Epithelial cell of esophagus (primary cell): ENCODE measurements around the gene NGFR.
"Not testable (repeated sequence)": the region's sequence is repeated elsewhere in the genome, so short reads cannot be mapped to it uniquely, and the experiment has no call there.

Experiments
- DNase-seq: peaks from one replicate; pipeline ENCODE4 v3.0.0; 2010; ENCODE audit warnings: low read depth
- H3K4me3 ChIP-seq: 2 replicates; pipeline ENCODE4 v1.5.1; 2011; ENCODE audit warnings: mild to moderate bottlenecking, low read length, control low read depth
- CTCF ChIP-seq: IDR thresholded peaks from 2 replicates; pipeline ENCODE4 v1.5.1; 2011; ENCODE audit warnings: low read depth, mild to moderate bottlenecking, low read length, control low read depth, inconsistent platforms; ENCODE audit not compliant: insufficient read depth; ENCODE audit errors: missing control alignments

NGFR gene

GRCh38 chr17:49546546-49547535 lies 51.7 kb downstream of the NGFR start:
- DNase-seq = no peak
- TF ChIP-seq CTCF = no peak
- H3K4me3 ChIP-seq = no peak overlapping the region

GRCh38 chr17:49547566-49547965 lies 52.5 kb downstream of the NGFR start:
- DNase-seq = no peak
- no peak for TF ChIP-seq CTCF
- no peak overlapping the region for H3K4me3 ChIP-seq

- no peak overlapping the region for H3K4me3 ChIP-seq
- no peak for DNase-seq
- no peak for TF ChIP-seq CTCF
These were observed 53.0 kb downstream of the NGFR start for GRCh38 chr17:49548051-49548505.

GRCh38 chr17:49548506-49549310 lies 53.6 kb downstream of the NGFR start:
- peak; percentile 41 for TF ChIP-seq CTCF
- DNase-seq = peak; percentile 66
- no peak overlapping the region for H3K4me3 ChIP-seq

GRCh38 chr17:49549311-49549605 lies 54.2 kb downstream of the NGFR start:
- no peak for DNase-seq
- no peak for TF ChIP-seq CTCF
- H3K4me3 ChIP-seq = no peak overlapping the region

- no peak for DNase-seq
- TF ChIP-seq CTCF = no peak
- no peak overlapping the region for H3K4me3 ChIP-seq
These were observed 54.9 kb downstream of the NGFR start for GRCh38 chr17:49549691-49550678.

GRCh38 chr17:49550764-49551163 lies 55.7 kb downstream of the NGFR start:
- DNase-seq, H3K4me3 ChIP-seq: not testable (repeated sequence)
